ENCODE measurements around the gene RPL10. TPM values are rescaled to one million over a fixed set of nuclear protein-coding genes. Genes with fewer than 3 reads are reported as not detected.

The RPL10 gene
- total RNA-seq, 1 experiment from 2014 or later: 2,110 TPM

DNA sequence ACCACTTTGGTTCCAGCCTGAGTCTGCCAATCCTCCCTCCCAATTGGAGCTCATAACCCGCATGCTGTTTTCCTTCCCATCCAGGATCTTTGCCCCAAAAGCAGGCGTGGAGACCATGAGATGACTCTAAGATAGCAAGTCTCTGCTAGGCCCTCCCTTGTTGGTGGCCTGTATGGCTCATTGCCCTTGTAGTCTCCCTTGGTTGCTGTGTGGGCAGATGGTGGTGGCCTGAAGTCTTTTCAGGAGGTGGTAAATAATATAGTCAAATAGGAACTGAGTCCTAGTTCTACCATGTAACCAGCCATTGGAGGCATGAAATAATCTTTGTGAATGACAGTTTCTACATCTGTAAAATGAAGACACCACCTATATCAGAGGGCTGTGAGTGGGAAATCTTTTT is 31.5 kb downstream of the RPL10 start:
- Histone ChIP-seq H3K4me1 (ENCODE audit: insufficient read depth, low read length) (no peaks in the 10 kb centered on the region), H4K20me1 (ENCODE audit: control insufficient read depth, insufficient read depth, insufficient read length) (no peaks in the 10 kb centered on the region), H2BK12ac (ENCODE audit: insufficient read length, low read depth, low read length) (no peak overlapping the region), H3K18ac (ENCODE audit: insufficient read length, low read depth, low read length) (no peak overlapping the region), H3K9ac (ENCODE audit: extremely low read depth, insufficient read length, low read length) (no peak overlapping the region), H3K79me1 (ENCODE audit: insufficient read depth, low read depth, low read length, poor library complexity, severe bottlenecking) (no peaks in the 10 kb centered on the region), H2AK5ac (ENCODE audit: insufficient read length, low read length) (no peak overlapping the region), H3K9me3 (ENCODE audit: control insufficient read depth, low read depth, low read length) (peaks cover 43% of the 10 kb centered on the region), H3K27ac (ENCODE audit: insufficient read length, low read depth, low read length) (no peak overlapping the region), H3K4me2 (ENCODE audit: insufficient read depth, insufficient read length, low read length) (peak overlapping the region; percentile 61), H2BK5ac (ENCODE audit: insufficient read length, low read length) (no peak overlapping the region), H4K91ac (ENCODE audit: insufficient read length, low read depth, low read length) (no peak overlapping the region), H3K27me3 (ENCODE audit: insufficient read depth, low read length) (no peaks in the 10 kb centered on the region), H3K23ac (ENCODE audit: insufficient read length, low read depth, low read length) (no peak overlapping the region), H3K4ac (ENCODE audit: low read depth, low read length) (no peak overlapping the region), H3K79me2 (ENCODE audit: insufficient read depth, low read length) (no peaks in the 10 kb centered on the region), H3K23me2 (ENCODE audit: insufficient read length, low read depth, low read length, poor library complexity, severe bottlenecking) (no peaks in the 10 kb centered on the region), H2BK15ac (ENCODE audit: low read depth, low read length) (no peak overlapping the region), H2AFZ (ENCODE audit: low read length) (no peak overlapping the region), H4K8ac (replicated peaks; ENCODE audit: insufficient read length, low read depth, low read length) (no peak overlapping the region), H3K14ac (ENCODE audit: insufficient read depth, low read length) (no peak overlapping the region), H2BK20ac (ENCODE audit: low read depth, low read length, poor library complexity, severe bottlenecking) (no peak overlapping the region), H3K56ac (ENCODE audit: insufficient read length, low read depth, low read length) (no peak overlapping the region), H2BK120ac (ENCODE audit: low read depth, low read length, poor library complexity, severe bottlenecking) (no peak overlapping the region), H4K5ac (ENCODE audit: insufficient read length, low read depth, low read length) (no peak overlapping the region), H3T11ph (ENCODE audit: low read length) (no peak overlapping the region)
- H3K27me3 Mint-ChIP-seq (ENCODE audit: low read depth): no peaks in the 10 kb centered on the region
- H3K27ac Mint-ChIP-seq: no peak overlapping the region
- peaks cover 70 to 80% of the 10 kb centered on the region in 2 experiments for H3K9me3 Mint-ChIP-seq
- DNase-seq: no peak
- TF ChIP-seq, protein P1, sequence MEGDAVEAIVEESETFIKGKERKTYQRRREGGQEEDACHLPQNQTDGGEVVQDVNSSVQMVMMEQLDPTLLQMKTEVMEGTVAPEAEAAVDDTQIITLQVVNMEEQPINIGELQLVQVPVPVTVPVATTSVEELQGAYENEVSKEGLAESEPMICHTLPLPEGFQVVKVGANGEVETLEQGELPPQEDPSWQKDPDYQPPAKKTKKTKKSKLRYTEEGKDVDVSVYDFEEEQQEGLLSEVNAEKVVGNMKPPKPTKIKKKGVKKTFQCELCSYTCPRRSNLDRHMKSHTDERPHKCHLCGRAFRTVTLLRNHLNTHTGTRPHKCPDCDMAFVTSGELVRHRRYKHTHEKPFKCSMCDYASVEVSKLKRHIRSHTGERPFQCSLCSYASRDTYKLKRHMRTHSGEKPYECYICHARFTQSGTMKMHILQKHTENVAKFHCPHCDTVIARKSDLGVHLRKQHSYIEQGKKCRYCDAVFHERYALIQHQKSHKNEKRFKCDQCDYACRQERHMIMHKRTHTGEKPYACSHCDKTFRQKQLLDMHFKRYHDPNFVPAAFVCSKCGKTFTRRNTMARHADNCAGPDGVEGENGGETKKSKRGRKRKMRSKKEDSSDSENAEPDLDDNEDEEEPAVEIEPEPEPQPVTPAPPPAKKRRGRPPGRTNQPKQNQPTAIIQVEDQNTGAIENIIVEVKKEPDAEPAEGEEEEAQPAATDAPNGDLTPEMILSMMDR (conservative IDR thresholded peaks at IDR 0.05): no peak
- peaks cover 13 to 39% (median 34%) of the 10 kb centered on the region in 3 experiments for H3K36me3 Mint-ChIP-seq (ENCODE audit: insufficient read depth in 1 of 3, low read depth in 3 of 3)
- peaks cover 7 to 20% of the 10 kb centered on the region in 2 experiments for H3K4me1 Mint-ChIP-seq
- no CpG with 5 or more reads among the region's 2 CpGs for WGBS (ENCODE audit: extremely low coverage, insufficient read length, low lambda C conversion rate)
- H3K4me3 Mint-ChIP-seq: peak overlapping the region; percentile 72 to 81
